GM12892 (cell line): Measurements from ENCODE around the gene TBC1D22A.

Experiments used
- POLR2A ChIP-seq: IDR thresholded peaks from 2 replicates; pipeline ENCODE4 v1.6.1; 2011; ENCODE audit warnings: low read depth, low read length, control low read depth
- POLR2AphosphoS5 ChIP-seq: IDR thresholded peaks from 2 replicates; pipeline ENCODE4 v1.6.1; 2011; ENCODE audit warnings: low read depth, low read length, control low read depth
- TAF1 ChIP-seq: IDR thresholded peaks from 2 replicates; pipeline ENCODE4 v1.6.1; 2011; ENCODE audit warnings: low read depth, mild to moderate bottlenecking, control low read depth, low read length, borderline replicate concordance

GRCh38 chr22:47036936-47037485 lies 274.6 kb downstream of the TBC1D22A start:
- TF ChIP-seq POLR2A (no peak), POLR2AphosphoS5 (no peak), TAF1 (no peak)
